GM18505 (cell line): Measurements from ENCODE around the gene HTR1B.
A peak's percentile ranks its signal among the peaks of the same experiment; 100 is the strongest.

Experiments used
- ATAC-seq: cut with Tn5 transposase; IDR thresholded peaks from one replicate; pipeline ENCODE4 v1.9.1; 2021; ENCODE audit not compliant: unreplicated experiment
- POLR2A ChIP-seq: IDR thresholded peaks from 4 replicates; pipeline ENCODE4 v1.6.1; 2011; ENCODE audit warnings: borderline replicate concordance; ENCODE audit not compliant: insufficient read depth, insufficient read length; ENCODE audit errors: extremely low read depth

HTR1B gene

DNA sequence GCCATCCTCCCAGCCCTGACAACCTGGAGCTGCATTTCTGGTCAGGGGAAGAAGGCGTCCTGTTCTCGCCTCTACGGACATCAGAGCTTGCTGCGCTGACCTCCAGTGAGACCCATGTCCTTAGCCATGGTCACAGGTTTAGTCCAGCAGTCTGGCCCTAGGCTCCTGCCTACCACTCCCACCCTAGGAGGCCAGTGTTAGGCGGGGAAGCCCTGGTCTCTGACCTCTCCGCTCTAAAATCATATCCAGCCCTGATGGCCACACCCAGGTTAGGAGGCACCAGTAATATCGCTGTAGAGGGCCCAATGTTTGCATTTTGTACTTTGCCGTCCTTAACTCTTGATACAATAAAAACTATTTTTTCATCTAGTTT lies 1.2 kb upstream of the HTR1B start:
- no peak for ATAC-seq
- TF ChIP-seq POLR2A = no peak

- no peak for TF ChIP-seq POLR2A
- no peak for ATAC-seq
Observed at GRCh38 chr6:77463861-77464494, 687 bp upstream of the HTR1B start.

GRCh38 chr6:77462359-77463307 lies 658 bp downstream of the HTR1B start:
- TF ChIP-seq POLR2A = no peak
- no peak for ATAC-seq

DNA sequence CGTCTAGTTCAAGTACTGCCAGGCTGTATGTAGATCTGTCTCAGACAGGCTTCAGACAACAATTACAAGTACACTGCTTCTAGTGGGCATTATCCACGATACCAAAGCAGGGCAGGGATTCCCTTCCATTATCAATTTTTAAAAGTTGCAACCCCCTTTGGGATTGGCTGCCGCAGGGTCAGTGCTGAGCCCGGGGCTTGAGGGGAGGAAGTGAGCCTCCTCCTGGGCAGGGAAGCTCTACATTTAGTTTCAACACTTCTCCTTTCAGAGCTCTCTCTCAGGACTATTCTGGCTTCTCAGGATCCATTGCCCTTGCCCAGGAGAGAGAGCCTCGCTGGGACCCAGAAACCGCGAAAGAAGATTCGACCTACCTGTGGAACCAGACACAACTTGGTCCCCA lies 1.5 kb downstream of the HTR1B start:
- no peak for TF ChIP-seq POLR2A
- ATAC-seq = no peak

- TF ChIP-seq POLR2A = no peak
- no peak for ATAC-seq
Observed at GRCh38 chr6:77458421-77458820, 4.9 kb downstream of the HTR1B start.

GRCh38 chr6:77457720-77458349 lies 5.5 kb downstream of the HTR1B start:
- TF ChIP-seq POLR2A = no peak

GRCh38 chr6:77456531-77457248 lies 6.6 kb downstream of the HTR1B start:
- ATAC-seq = no peak
- TF ChIP-seq POLR2A = no peak

More at GRCh38 chr6:77457720-77458349, 5.5 kb downstream of the HTR1B start:
- peak; percentile 81 for ATAC-seq

GRCh38 chr6:77455271-77455670 lies 8.0 kb downstream of the HTR1B start:
- no peak for ATAC-seq
- no peak for TF ChIP-seq POLR2A

GRCh38 chr6:77454386-77454785 lies 8.9 kb downstream of the HTR1B start:
- ATAC-seq = no peak
- no peak for TF ChIP-seq POLR2A

DNA sequence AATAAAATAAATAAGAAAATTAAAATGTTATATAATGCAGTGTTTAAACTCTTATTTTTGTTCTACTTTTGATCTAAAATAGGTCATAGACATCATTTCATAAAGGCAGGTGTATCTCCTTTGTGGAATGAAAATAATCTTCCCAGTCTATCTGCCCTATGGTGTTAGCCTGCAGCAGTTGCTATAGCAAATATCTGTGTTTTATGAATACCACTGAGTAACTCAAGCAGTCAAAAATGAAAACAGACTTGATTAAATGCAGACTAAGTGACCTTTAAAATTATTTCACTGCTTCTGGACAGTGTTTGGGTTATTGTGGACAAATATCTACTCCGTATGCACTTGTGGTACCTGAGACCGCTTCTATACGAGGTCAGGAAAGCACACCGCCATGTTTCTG lies 11.8 kb downstream of the HTR1B start:
- no peak for ATAC-seq
- no peak for TF ChIP-seq POLR2A

- ATAC-seq = no peak
- no peak for TF ChIP-seq POLR2A
Observed at GRCh38 chr6:77450924-77451323, 12.4 kb downstream of the HTR1B start.

- no peak for TF ChIP-seq POLR2A
- ATAC-seq = no peak
Observed at GRCh38 chr6:77448546-77448945, 14.7 kb downstream of the HTR1B start.

DNA sequence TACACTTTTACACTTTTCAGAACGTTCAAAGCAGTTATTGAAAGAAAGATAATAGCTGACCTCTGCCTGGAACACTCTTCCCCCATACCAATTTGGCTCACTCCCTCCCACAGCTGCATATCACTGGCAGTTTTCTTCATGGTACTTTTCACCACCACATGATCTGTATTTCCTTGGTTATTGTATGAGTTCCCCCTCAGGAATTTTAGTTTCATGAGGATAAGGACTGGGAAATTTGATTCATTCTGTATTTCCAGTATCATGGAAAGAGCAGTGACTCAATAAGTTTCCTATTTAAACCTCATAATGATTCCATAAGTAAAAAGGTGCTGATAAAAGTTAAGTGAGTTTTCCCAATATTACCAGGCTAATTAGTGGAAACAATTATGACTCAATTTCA lies 16.0 kb downstream of the HTR1B start:
- ATAC-seq = no peak
- TF ChIP-seq POLR2A = no peak
